ENCODE results near the gene IWS1.

IWS1 gene

GRCh38 chr2:127464470-127465257 is 61.6 kb downstream of the IWS1 start:
- H3K4me3 ChIP-seq (ENCODE audit: severe bottlenecking), result no peak overlapping the region
- 0 out of 2 replicates have a peak, but pooled peaks cover under 1% of the 10 kb centered on the region for H3K36me3 ChIP-seq (ENCODE audit: low read depth)
- ATAC-seq (ENCODE audit: low read depth) (no peak), DNase-seq (ENCODE audit: low spot score) (no peak)
- H3K4me1 ChIP-seq (ENCODE audit: insufficient read depth, poor library complexity, severe bottlenecking), result no peaks in the 10 kb centered on the region
- no peaks in the 10 kb centered on the region for H3K27me3 ChIP-seq (ENCODE audit: insufficient read depth, poor library complexity, severe bottlenecking)
- no peak for TF ChIP-seq CTCF (IDR thresholded peaks at IDR 0.05; ENCODE audit: poor library complexity, severe bottlenecking)
- H3K9me3 ChIP-seq (ENCODE audit: severe bottlenecking), result no peaks in the 10 kb centered on the region
- H3K27ac ChIP-seq (ENCODE audit: poor library complexity, severe bottlenecking), result no peak overlapping the region

- Histone ChIP-seq H3K9me3 (ENCODE audit: severe bottlenecking) (no peaks in the 10 kb centered on the region), H3K4me1 (ENCODE audit: insufficient read depth, poor library complexity, severe bottlenecking) (no peaks in the 10 kb centered on the region), H3K27ac (ENCODE audit: poor library complexity, severe bottlenecking) (no peak overlapping the region), H3K27me3 (ENCODE audit: insufficient read depth, poor library complexity, severe bottlenecking) (no peaks in the 10 kb centered on the region), H3K4me3 (ENCODE audit: severe bottlenecking) (no peak overlapping the region), H3K36me3 (ENCODE audit: low read depth) (no peaks in the 10 kb centered on the region)
- TF ChIP-seq CTCF (IDR thresholded peaks at IDR 0.05; ENCODE audit: poor library complexity, severe bottlenecking), result no peak
- DNase-seq (ENCODE audit: low spot score), result no peak
- no peak for ATAC-seq (ENCODE audit: low read depth)
These were observed 62.9 kb downstream of the IWS1 start for GRCh38 chr2:127463155-127463991.

DNA sequence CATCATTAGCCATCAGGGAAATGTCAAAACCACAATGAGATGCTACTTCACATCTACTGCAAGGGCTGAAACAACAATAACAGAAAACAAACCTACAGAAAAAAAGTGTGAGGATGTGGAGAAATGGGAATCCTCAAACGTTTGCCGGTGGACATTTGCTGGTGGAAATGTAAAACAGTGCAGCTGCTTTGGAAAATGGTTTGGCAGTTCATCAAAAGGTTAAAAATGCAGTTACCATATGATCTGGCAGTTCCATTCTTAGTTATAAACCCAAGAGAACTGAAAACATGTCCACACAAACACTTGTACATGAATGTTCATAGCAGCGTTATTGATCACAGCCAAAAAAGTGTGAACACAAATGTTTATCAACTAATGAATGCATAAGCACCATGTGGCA is 63.8 kb downstream of the IWS1 start:
- Histone ChIP-seq H3K27ac (ENCODE audit: poor library complexity, severe bottlenecking) (no peak overlapping the region), H3K4me3 (ENCODE audit: severe bottlenecking) (no peak overlapping the region)
- no peak for TF ChIP-seq CTCF (IDR thresholded peaks at IDR 0.05; ENCODE audit: poor library complexity, severe bottlenecking)

GRCh38 chr2:127456960-127457359 is 69.3 kb downstream of the IWS1 start:
- ATAC-seq (ENCODE audit: low read depth) (no peak), DNase-seq (ENCODE audit: low spot score) (no peak)
- TF ChIP-seq CTCF (IDR thresholded peaks at IDR 0.05; ENCODE audit: poor library complexity, severe bottlenecking), result no peak
- H3K27ac ChIP-seq (ENCODE audit: poor library complexity, severe bottlenecking), result no peak overlapping the region
- no peaks in the 10 kb centered on the region for H3K36me3 ChIP-seq (ENCODE audit: low read depth)
- no peak overlapping the region for H3K4me3 ChIP-seq (ENCODE audit: severe bottlenecking)
- no peaks in the 10 kb centered on the region for H3K9me3 ChIP-seq (ENCODE audit: severe bottlenecking)
- no peaks in the 10 kb centered on the region for H3K4me1 ChIP-seq (ENCODE audit: insufficient read depth, poor library complexity, severe bottlenecking)
- H3K27me3 ChIP-seq (ENCODE audit: insufficient read depth, poor library complexity, severe bottlenecking), result no peaks in the 10 kb centered on the region

More for the DNA sequence above, 63.8 kb downstream of the IWS1 start:
- H3K36me3 ChIP-seq (ENCODE audit: low read depth), result no peaks in the 10 kb centered on the region
- no peak for DNase-seq (ENCODE audit: low spot score)
- H3K27me3 ChIP-seq (ENCODE audit: insufficient read depth, poor library complexity, severe bottlenecking), result no peaks in the 10 kb centered on the region
- no peak for ATAC-seq (ENCODE audit: low read depth)
- H3K4me1 ChIP-seq (ENCODE audit: insufficient read depth, poor library complexity, severe bottlenecking), result no peaks in the 10 kb centered on the region
- H3K9me3 ChIP-seq (ENCODE audit: severe bottlenecking), result no peaks in the 10 kb centered on the region

Data from RWPE2 (cell line).